H1 (cell line): ENCODE results near the gene COL5A1. TPM values are rescaled to one million over a fixed set of nuclear protein-coding genes. Genes with fewer than 3 reads are reported as not detected.

ENCODE experiments used
- CTCF ChIA-PET: fragments of 300-600 bp; sonication (Branson Sonifier 250); formaldehyde crosslinking; loops from one replicate; lab custom pipeline; 2021; ENCODE audit not compliant: partially characterized antibody; lab: Charles Lee
- POLR2A ChIA-PET: fragments of 300-600 bp; sonication (Branson Sonifier 250); formaldehyde crosslinking; loops from one replicate; lab custom pipeline; 2021; ENCODE audit warnings: inconsistent platforms; ENCODE audit not compliant: partially characterized antibody; lab: Charles Lee
- DNase-seq, 2 experiments: peaks; one replicate each; pipeline versions ENCODE4 v3.0.0 to v3.0.0-alpha.2; 2010 to 2022; ENCODE audit warnings: low spot score in 2 of 2, low read depth in 1 of 2, mixed read lengths in 1 of 2
- FAIRE-seq: peaks from 2 replicates; lab custom pipeline; 2011; peaks lifted over from hg19 to GRCh38; lab: Jason Lieb, UNC
- H2AFZ ChIP-seq: 2 replicates; pipeline ENCODE4 v1.8.1; 2012; ENCODE audit warnings: low read length, inconsistent platforms
- H2AK5ac ChIP-seq: 2 replicates; pipeline ENCODE4 v1.6.1; 2013; ENCODE audit warnings: low read depth, low read length
- H2BK120ac ChIP-seq: replicated peaks from 2 replicates; pipeline ENCODE3; 2013; ENCODE audit warnings: low read depth, low read length, inconsistent platforms
- H2BK12ac ChIP-seq: 2 replicates; pipeline ENCODE4 v1.6.1; 2013; ENCODE audit warnings: low read depth, low read length
- H2BK15ac ChIP-seq: 2 replicates; pipeline ENCODE4 v1.6.1; 2013; ENCODE audit warnings: low read length
- H2BK20ac ChIP-seq: 2 replicates; pipeline ENCODE4 v1.6.1; 2013; ENCODE audit warnings: low read length
- H2BK5ac ChIP-seq: 2 replicates; pipeline ENCODE4 v1.6.1; 2013; ENCODE audit warnings: low read depth, low read length
- H3K14ac ChIP-seq: 2 replicates; pipeline ENCODE4 v1.6.1; 2013; ENCODE audit warnings: inconsistent platforms; ENCODE audit not compliant: insufficient read length
- H3K18ac ChIP-seq: 2 replicates; pipeline ENCODE4 v1.6.1; 2013; ENCODE audit warnings: low read length; ENCODE audit errors: extremely low read depth
- H3K23ac ChIP-seq: 2 replicates; pipeline ENCODE4 v1.6.1; 2013; ENCODE audit warnings: inconsistent platforms; ENCODE audit not compliant: insufficient read length
- H3K23me2 ChIP-seq: 2 replicates; pipeline ENCODE4 v1.6.1; 2013; ENCODE audit warnings: low read depth, low read length
- H3K27ac ChIP-seq: 2 replicates; pipeline ENCODE4 v1.6.1; 2011; ENCODE audit warnings: low read depth, low read length, inconsistent platforms
- H3K27me3 ChIP-seq, 4 experiments: replicated peaks in 1 of 4; 1 replicate in 1 of 4; 2 replicates in 3 of 4; pipeline versions ENCODE4 v1.6.1 to v1.8.1; 2011 to 2013; ENCODE audit warnings: low read length in 3 of 4, mild to moderate bottlenecking in 3 of 4, inconsistent platforms in 2 of 4, mixed read lengths in 2 of 4, moderate library complexity in 1 of 4; ENCODE audit not compliant: control insufficient read depth in 3 of 4, insufficient read depth in 3 of 4; ENCODE audit errors: extremely low read depth in 1 of 4
- H3K36me3 ChIP-seq, 4 experiments: 2 replicates each; pipeline versions ENCODE4 v1.6.1 to v1.8.1; 2011 to 2013; ENCODE audit warnings: mild to moderate bottlenecking in 4 of 4, low read length in 3 of 4, moderate library complexity in 2 of 4, control low read depth in 1 of 4, inconsistent platforms in 1 of 4; ENCODE audit not compliant: insufficient read depth in 4 of 4, control insufficient read depth in 2 of 4
- H3K4ac ChIP-seq: replicated peaks from 2 replicates; pipeline ENCODE3; 2013; ENCODE audit warnings: low read length, low read depth, mixed read lengths, inconsistent platforms; ENCODE audit not compliant: insufficient read length
- H3K4me1 ChIP-seq, 4 experiments: replicated peaks in 1 of 4; 1 replicate in 1 of 4; 2 replicates in 3 of 4; pipeline versions ENCODE4 v1.6.1 to v1.8.1; 2011 to 2013; ENCODE audit warnings: low read length in 3 of 4, inconsistent platforms in 2 of 4, mixed read lengths in 1 of 4; ENCODE audit not compliant: insufficient read depth in 4 of 4, control insufficient read depth in 3 of 4
- H3K4me2 ChIP-seq, 2 experiments: 2 replicates each; pipeline versions ENCODE4 v1.6.1 to v1.8.1; 2011 to 2013; ENCODE audit warnings: low read depth in 2 of 2, low read length in 2 of 2, control low read depth in 1 of 2, inconsistent platforms in 1 of 2, mild to moderate bottlenecking in 1 of 2; ENCODE audit not compliant: insufficient read depth in 1 of 2
- H3K4me3 ChIP-seq, 4 experiments: fragments of 200-600, 300-600 bp in 1 of 4; sonication (generic), shearing (Covaris generic), sonication (Bioruptor Twin) in 1 of 4; 2 replicates each; pipeline versions ENCODE4 v1.5.1 to v1.8.1; 2011 to 2016; ENCODE audit warnings: low read length in 4 of 4, low read depth in 3 of 4, control low read depth in 2 of 4, inconsistent platforms in 2 of 4, mild to moderate bottlenecking in 2 of 4, mixed read lengths in 1 of 4, moderate library complexity in 1 of 4; ENCODE audit not compliant: insufficient read depth in 2 of 4; ENCODE audit errors: extremely low read depth in 1 of 4
- H3K56ac ChIP-seq: replicated peaks from 2 replicates; pipeline ENCODE3; 2013; ENCODE audit warnings: low read depth, mild to moderate bottlenecking, mixed read lengths, low read length, inconsistent platforms; ENCODE audit not compliant: insufficient read length
- H3K79me1 ChIP-seq: 2 replicates; pipeline ENCODE4 v1.6.1; 2013; ENCODE audit warnings: low read depth, low read length, control low read depth
- H3K79me2 ChIP-seq, 2 experiments: 2 replicates each; pipeline versions ENCODE4 v1.6.1 to v1.8.1; 2012 to 2013; ENCODE audit warnings: low read length in 2 of 2, mild to moderate bottlenecking in 2 of 2, inconsistent platforms in 1 of 2; ENCODE audit not compliant: insufficient read depth in 2 of 2, control insufficient read depth in 1 of 2
- H3K9ac ChIP-seq, 4 experiments: replicated peaks in 1 of 4; 1 replicate in 1 of 4; 2 replicates in 3 of 4; pipeline versions ENCODE4 v1.6.1 to v1.8.1; 2011 to 2013; ENCODE audit warnings: low read depth in 3 of 4, low read length in 3 of 4, control low read depth in 2 of 4, mild to moderate bottlenecking in 2 of 4, moderate library complexity in 2 of 4, inconsistent platforms in 1 of 4; ENCODE audit errors: extremely low read depth in 1 of 4
- H3K9me3 ChIP-seq, 2 experiments: 2 replicates each; pipeline versions ENCODE4 v1.6.1 to v1.8.1; 2012 to 2013; ENCODE audit warnings: mild to moderate bottlenecking in 2 of 2, moderate library complexity in 2 of 2, control low read depth in 1 of 2, inconsistent platforms in 1 of 2, low read depth in 1 of 2, low read length in 1 of 2, mixed read lengths in 1 of 2; ENCODE audit not compliant: insufficient read depth in 2 of 2
- H4K20me1 ChIP-seq, 2 experiments: replicated peaks in 1 of 2; 2 replicates each; pipeline versions ENCODE3 to v1.8.1; 2011 to 2013; ENCODE audit warnings: inconsistent platforms in 2 of 2, low read length in 2 of 2, mild to moderate bottlenecking in 1 of 2; ENCODE audit not compliant: insufficient read depth in 2 of 2, control insufficient read depth in 1 of 2
- H4K5ac ChIP-seq: 2 replicates; pipeline ENCODE4 v1.6.1; 2013; ENCODE audit warnings: low read length, low read depth, mixed read lengths, inconsistent platforms; ENCODE audit not compliant: insufficient read length
- H4K8ac ChIP-seq: 2 replicates; pipeline ENCODE4 v1.8.0; 2013; ENCODE audit warnings: mild to moderate bottlenecking, moderate library complexity, low read length, inconsistent platforms; ENCODE audit not compliant: insufficient read depth; ENCODE audit errors: extremely low read depth
- H4K91ac ChIP-seq: replicated peaks from 2 replicates; pipeline ENCODE3; 2013; ENCODE audit warnings: low read length, mixed read lengths, inconsistent platforms; ENCODE audit not compliant: insufficient read length
- BCL11A ChIP-seq, 2 experiments: IDR thresholded peaks; one replicate each; pipeline ENCODE4 v1.6.1; 2011; ENCODE audit warnings: low read depth in 2 of 2, low read length in 2 of 2, mild to moderate bottlenecking in 2 of 2
- EGR1 ChIP-seq: IDR thresholded peaks from 2 replicates; pipeline ENCODE4 v1.6.1; 2011; ENCODE audit warnings: low read depth, low read length, borderline replicate concordance
- GTF2F1 ChIP-seq: IDR thresholded peaks from 2 replicates; pipeline ENCODE4 v1.6.1; 2012; ENCODE audit warnings: low read depth, low read length, improper control_type of control experiment, borderline replicate concordance
- SIX5 ChIP-seq: IDR thresholded peaks from 2 replicates; pipeline ENCODE4 v1.6.1; 2011; ENCODE audit warnings: mild to moderate bottlenecking, low read depth, low read length
- WGBS, 2 experiments: shearing (Covaris generic) in 1 of 2; methylation state at CpG; one replicate each; pipeline versions ENCODE4 v1.1.6 to v1.1.7; 2013 to 2015; ENCODE audit warnings: low lambda C conversion rate in 2 of 2, mixed read lengths in 2 of 2, inconsistent platforms in 1 of 2, low coverage in 1 of 2, missing lambda C conversion rate in 1 of 2; ENCODE audit not compliant: insufficient replicate concordance in 2 of 2, insufficient coverage in 1 of 2, insufficient read length in 1 of 2; ENCODE audit errors: extremely low coverage in 1 of 2, missing lambda C conversion rate in 1 of 2; 5-methylcytosine and 5-hydroxymethylcytosine counted together
- polyA plus RNA-seq, 7 experiments: library from polyadenylated mRNA; depleted of rRNA in 3 of 7; stranded (reverse) in 5 of 7; unstranded in 2 of 7; fragments of >200 nt in 5 of 7; fragments of 200-250 nt in 2 of 7; gene quantifications; 1 replicate in 5 of 7; 2 replicates in 1 of 7; 4 replicates in 1 of 7; pipeline versions ENCODE4 v1.2.1 to v1.2.3, GENCODE V29; 2011 to 2013; ENCODE audit warnings: missing spikeins in 2 of 7, mixed read lengths in 2 of 7
- total RNA-seq: library from RNA; stranded (reverse); fragmentation: NEBNext Ultra II Directional; extraction: Animal tissue kit (Norgen Biotek cat#: 25700); gene quantifications from 2 replicates; pipeline ENCODE4 v1.2.1, GENCODE V29; 2021

The COL5A1 gene
- total and polyA plus RNA-seq, 2 of the 8 experiments (the other 6 are each of a cell fraction or from before 2014, with no cell fraction given) = 3.8 to 12.0 TPM

DNA sequence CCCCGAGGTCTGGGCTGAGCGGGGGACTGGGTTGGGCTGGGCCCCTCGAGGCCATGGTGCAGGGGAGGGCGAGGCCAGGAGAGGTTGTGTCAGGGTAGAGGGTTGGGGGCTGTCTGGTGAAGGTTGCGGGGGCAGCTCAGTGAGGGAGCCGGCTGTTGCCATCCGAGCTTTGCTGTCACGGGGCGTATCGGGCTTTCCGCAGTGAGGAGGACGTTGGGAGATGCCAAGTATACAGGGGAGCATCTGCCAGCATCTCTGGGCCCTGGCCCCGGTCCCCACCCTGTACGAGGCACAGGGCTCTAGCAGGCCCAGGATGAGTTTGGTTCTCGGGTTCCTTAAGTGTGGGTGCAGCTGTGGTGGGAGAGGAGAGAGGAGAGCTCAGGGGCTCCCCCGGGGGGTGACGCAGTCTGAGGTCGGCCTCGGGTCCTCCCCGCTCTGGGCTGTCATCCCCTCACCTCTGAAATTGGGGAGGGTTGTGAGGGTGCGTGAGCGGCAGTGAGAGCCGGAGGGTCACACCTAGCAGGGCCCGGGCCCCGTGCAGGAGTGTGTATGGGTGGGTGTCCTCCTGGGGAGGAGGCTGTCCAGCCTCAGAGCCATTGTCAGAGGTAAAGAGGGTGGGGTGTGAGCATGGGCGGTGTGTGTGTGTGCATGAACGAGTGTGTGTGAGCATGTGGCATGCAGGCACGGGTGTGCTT is 87.3 kb downstream of the COL5A1 start:
- FAIRE-seq (no peak), DNase-seq (no peak)
- H3K9ac ChIP-seq = no peak overlapping the region
- peaks cover 0 to 2% (median 0%) of the 10 kb centered on the region in 4 experiments; a peak in 1 of 7 replicates for H3K4me1 ChIP-seq
- H3K56ac ChIP-seq = no peak overlapping the region
- no peak overlapping the region for H3K4me2 ChIP-seq
- H3K9me3 ChIP-seq = peaks cover 0 to 11% of the 10 kb centered on the region in 2 experiments; a peak in 1 of 4 replicates
- no peaks in the 10 kb centered on the region for H3K79me1 ChIP-seq
- H3K27ac ChIP-seq = no peak overlapping the region
- H2BK20ac ChIP-seq = no peak overlapping the region
- no peak overlapping the region for H4K5ac ChIP-seq
- H3K23me2 ChIP-seq = peaks cover 8% of the 10 kb centered on the region; the same call in 1 of the 2 replicates
- H4K20me1 ChIP-seq = no peaks in the 10 kb centered on the region
- H2AK5ac ChIP-seq = no peak overlapping the region
- H3K36me3 ChIP-seq = no peaks in the 10 kb centered on the region
- H4K91ac ChIP-seq = no peak overlapping the region
- no peak overlapping the region for H3K4me3 ChIP-seq
- H4K8ac ChIP-seq = peak overlapping the region; percentile 21; the same call in 1 of the 2 replicates
- no peak overlapping the region for H3K4ac ChIP-seq
- WGBS, 2 experiments = 93% methylated on average over 22 of the region's 28 CpGs; no CpG with 5 or more reads in 1 of the 2 experiments
- no peak overlapping the region for H3K14ac ChIP-seq
- H2BK15ac ChIP-seq = no peak overlapping the region
- POLR2A ChIA-PET = no interaction called here
- CTCF ChIA-PET = interaction anchor here (0.8 to 2.0 kb wide), 3 partner anchors 14 to 76 kb away, joined by 3 to 4 read pairs (median 4); no protein-coding TSS in a partner anchor
- no peaks in the 10 kb centered on the region for H3K79me2 ChIP-seq
- no peaks in the 10 kb centered on the region for H3K27me3 ChIP-seq
- H3K18ac ChIP-seq = no peak overlapping the region
- no peak overlapping the region for H2BK120ac ChIP-seq
- H2BK5ac ChIP-seq = no peak overlapping the region; the same call in 1 of the 2 replicates
- no peak overlapping the region for H2BK12ac ChIP-seq
- H3K23ac ChIP-seq = no peak overlapping the region
- H2AFZ ChIP-seq = no peak overlapping the region
- no peak for TF ChIP-seq EGR1
- no peak for TF ChIP-seq SIX5
- TF ChIP-seq GTF2F1 = no peak
- no peak for TF ChIP-seq BCL11A (IDR thresholded peaks at IDR 0.05; ENCODE audit: low read depth in 2 of 2, low read length in 2 of 2)
